Neural progenitor cell (in vitro differentiated cells): Measurements from ENCODE around the gene PKN1. TPM values are rescaled to one million over a fixed set of nuclear protein-coding genes. Genes with fewer than 3 reads are reported as not detected.

Experiments
- DNase-seq: peaks from one replicate; pipeline ENCODE4 v3.0.0-alpha.2; 2016; ENCODE audit warnings: low spot score
- H2AFZ ChIP-seq: fragments of 200-600 bp; sonication (generic); replicated peaks from 2 replicates; pipeline ENCODE4 v1.6.1; 2016; ENCODE audit warnings: antibody characterized with exemption
- H3F3A ChIP-seq: fragments of 200-600 bp; sonication (generic); 2 replicates; pipeline ENCODE4 v1.6.1; 2016; ENCODE audit warnings: antibody characterized with exemption, low read depth
- H3K27ac ChIP-seq: fragments of 200-600 bp; sonication (generic); 2 replicates; pipeline ENCODE4 v1.5.1; 2016; ENCODE audit warnings: mild to moderate bottlenecking
- H3K27me3 ChIP-seq: fragments of 200-600 bp; sonication (generic); 2 replicates; pipeline ENCODE4 v1.6.1; 2016; ENCODE audit warnings: mild to moderate bottlenecking, moderate library complexity
- H3K36me3 ChIP-seq: fragments of 200-600 bp; sonication (generic); 2 replicates; pipeline ENCODE4 v1.5.1; 2016
- H3K4me1 ChIP-seq: fragments of 200-600 bp; sonication (generic); 2 replicates; pipeline ENCODE4 v1.6.1; 2016; ENCODE audit warnings: mixed run types
- H3K4me2 ChIP-seq: fragments of 200-600 bp; sonication (generic); 2 replicates; pipeline ENCODE4 v1.6.1; 2016
- H3K4me3 ChIP-seq: fragments of 200-600 bp; sonication (generic); 2 replicates; pipeline ENCODE4 v1.5.1; 2016
- H3K79me2 ChIP-seq: fragments of 200-600 bp; sonication (generic); 2 replicates; pipeline ENCODE4 v1.6.1; 2016; ENCODE audit warnings: low read depth
- H3K9ac ChIP-seq: fragments of 200-600 bp; sonication (generic); 2 replicates; pipeline ENCODE4 v1.6.1; 2016
- H3K9me3 ChIP-seq: fragments of 200-600 bp; sonication (generic); 2 replicates; pipeline ENCODE4 v1.5.1; 2016; ENCODE audit warnings: low read depth
- H4K20me1 ChIP-seq: fragments of 200-600 bp; sonication (generic); 2 replicates; pipeline ENCODE4 v1.6.1; 2016; ENCODE audit warnings: low read depth
- H3K27ac Mint-ChIP-seq: 3 replicates; pipeline ENCODE4 v1.8.0; 2021; ENCODE audit warnings: mixed read lengths
- H3K27me3 Mint-ChIP-seq: 2 replicates; pipeline ENCODE4 v1.8.0; 2022; ENCODE audit warnings: low read depth, mild to moderate bottlenecking, inconsistent platforms, moderate library complexity, mixed read lengths; ENCODE audit not compliant: insufficient read depth
- H3K36me3 Mint-ChIP-seq: 3 replicates; pipeline ENCODE4 v1.8.0; 2021; ENCODE audit warnings: mixed read lengths
- H3K4me1 Mint-ChIP-seq: 3 replicates; pipeline ENCODE4 v1.8.0; 2021; ENCODE audit warnings: mixed read lengths
- H3K4me3 Mint-ChIP-seq: 3 replicates; pipeline ENCODE4 v1.8.0; 2021; ENCODE audit warnings: mild to moderate bottlenecking, moderate library complexity, mixed read lengths
- H3K9me3 Mint-ChIP-seq: 3 replicates; pipeline ENCODE4 v1.8.0; 2020; ENCODE audit warnings: mixed read lengths
- EZH2 ChIP-seq: fragments of 200-600 bp; sonication (generic); IDR thresholded peaks from 2 replicates; pipeline ENCODE4 v1.6.1; 2017; ENCODE audit warnings: antibody characterized with exemption, mild to moderate bottlenecking, moderate library complexity
- EZH2phosphoT487 ChIP-seq: fragments of 200-600 bp; sonication (generic); IDR thresholded peaks from 2 replicates; pipeline ENCODE4 v1.6.1; 2017; ENCODE audit warnings: antibody characterized with exemption
- small RNA-seq: library from RNA; depleted of rRNA; stranded (forward); fragments of <200 nt; gene quantifications from one replicate; pipeline ENCODE3, GENCODE V24; 2015
- total RNA-seq: library from RNA; depleted of rRNA; stranded (reverse); fragments of >200 nt; gene quantifications from 2 replicates; pipeline ENCODE4 v1.2.3, GENCODE V29; 2015; ENCODE audit warnings: low replicate concordance
- TF ChIP-seq, protein P1 (sequence below): fragments of 200-600 bp; sonication (generic); IDR thresholded peaks from 2 replicates; pipeline ENCODE4 v1.5.1; 2017; ENCODE audit warnings: antibody characterized with exemption, mild to moderate bottlenecking

PKN1 gene
- total RNA-seq, 1 donor from 2014 or later = 29.0 TPM

DNA sequence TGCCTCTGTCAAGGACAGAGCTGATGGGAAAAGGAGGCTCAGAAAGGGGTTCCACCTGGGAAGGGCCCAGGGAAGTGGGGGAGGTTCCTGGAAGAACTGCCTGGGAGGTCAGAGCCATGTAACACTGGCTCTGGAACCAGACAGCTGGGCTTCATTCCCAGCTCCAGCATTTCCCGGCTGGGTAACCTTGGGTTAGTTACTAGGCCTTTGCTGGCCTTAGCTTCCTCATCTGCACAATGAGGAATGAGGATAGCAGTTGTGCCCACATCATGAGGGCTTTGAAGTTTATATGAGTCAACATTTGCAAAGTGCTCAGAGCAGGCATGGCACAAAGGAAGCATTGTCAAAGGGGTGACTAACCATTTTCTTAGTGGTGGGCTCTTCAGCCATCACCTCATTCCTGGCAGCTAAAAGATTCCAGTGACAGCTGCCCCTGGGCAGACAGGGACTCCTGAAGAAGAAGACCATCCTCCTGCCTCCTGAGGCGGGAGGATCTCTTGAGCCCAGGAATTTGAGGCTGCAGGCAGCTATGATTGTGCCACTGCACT, 86.8 kb downstream of the PKN1 start:
- Histone ChIP-seq H3F3A (peaks cover 26% of the 10 kb centered on the region), H3K9me3 (no peaks in the 10 kb centered on the region), H3K27ac (no peak overlapping the region), H3K4me2 (no peak overlapping the region), H2AFZ (no peak overlapping the region), H3K36me3 (no peaks in the 10 kb centered on the region), H4K20me1 (peaks cover 27% of the 10 kb centered on the region), H3K9ac (no peak overlapping the region), H3K4me1 (peaks cover 5% of the 10 kb centered on the region), H3K4me3 (no peak overlapping the region), H3K27me3 (no peaks in the 10 kb centered on the region), H3K79me2 (peaks cover 33% of the 10 kb centered on the region)
- H3K9me3 Mint-ChIP-seq = no peaks in the 10 kb centered on the region
- H3K4me3 Mint-ChIP-seq = peak overlapping the region; percentile 95
- H3K27me3 Mint-ChIP-seq = peaks cover 13% of the 10 kb centered on the region
- TF ChIP-seq EZH2 (no peak), EZH2phosphoT487 (no peak)
- TF ChIP-seq, protein P1, sequence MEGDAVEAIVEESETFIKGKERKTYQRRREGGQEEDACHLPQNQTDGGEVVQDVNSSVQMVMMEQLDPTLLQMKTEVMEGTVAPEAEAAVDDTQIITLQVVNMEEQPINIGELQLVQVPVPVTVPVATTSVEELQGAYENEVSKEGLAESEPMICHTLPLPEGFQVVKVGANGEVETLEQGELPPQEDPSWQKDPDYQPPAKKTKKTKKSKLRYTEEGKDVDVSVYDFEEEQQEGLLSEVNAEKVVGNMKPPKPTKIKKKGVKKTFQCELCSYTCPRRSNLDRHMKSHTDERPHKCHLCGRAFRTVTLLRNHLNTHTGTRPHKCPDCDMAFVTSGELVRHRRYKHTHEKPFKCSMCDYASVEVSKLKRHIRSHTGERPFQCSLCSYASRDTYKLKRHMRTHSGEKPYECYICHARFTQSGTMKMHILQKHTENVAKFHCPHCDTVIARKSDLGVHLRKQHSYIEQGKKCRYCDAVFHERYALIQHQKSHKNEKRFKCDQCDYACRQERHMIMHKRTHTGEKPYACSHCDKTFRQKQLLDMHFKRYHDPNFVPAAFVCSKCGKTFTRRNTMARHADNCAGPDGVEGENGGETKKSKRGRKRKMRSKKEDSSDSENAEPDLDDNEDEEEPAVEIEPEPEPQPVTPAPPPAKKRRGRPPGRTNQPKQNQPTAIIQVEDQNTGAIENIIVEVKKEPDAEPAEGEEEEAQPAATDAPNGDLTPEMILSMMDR = no peak
- peaks cover 17% of the 10 kb centered on the region for H3K36me3 Mint-ChIP-seq
- peaks cover 39% of the 10 kb centered on the region for H3K4me1 Mint-ChIP-seq
- H3K27ac Mint-ChIP-seq = peak overlapping the region; percentile 44
- no peak for DNase-seq

DNA sequence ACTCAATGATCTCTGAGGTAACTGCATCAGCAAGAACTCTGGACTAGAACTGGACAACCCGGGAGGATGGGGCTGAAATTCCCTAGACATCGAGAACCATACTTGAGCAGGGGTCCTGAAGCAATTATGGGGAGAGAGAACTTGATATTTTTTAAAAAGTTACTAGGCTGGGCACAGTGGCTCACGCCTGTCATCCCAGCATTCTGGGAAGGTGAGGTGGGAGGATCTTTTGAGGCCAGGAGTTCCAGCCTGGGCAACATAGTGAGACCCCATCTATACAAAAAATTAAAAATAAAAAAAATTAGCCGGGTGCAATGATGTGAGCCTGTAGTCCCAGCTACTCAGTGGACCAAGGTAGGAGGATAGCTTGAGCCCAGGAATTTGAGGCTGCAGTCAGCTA, 87.4 kb downstream of the PKN1 start:
- Histone ChIP-seq H2AFZ (no peak overlapping the region), H3K4me1 (peaks cover 5% of the 10 kb centered on the region), H3K9me3 (no peaks in the 10 kb centered on the region), H3K4me2 (no peak overlapping the region), H3K9ac (no peak overlapping the region), H3F3A (peaks cover 23% of the 10 kb centered on the region), H3K27ac (no peak overlapping the region), H3K4me3 (no peak overlapping the region), H3K27me3 (no peaks in the 10 kb centered on the region), H3K79me2 (peaks cover 26% of the 10 kb centered on the region), H3K36me3 (no peaks in the 10 kb centered on the region), H4K20me1 (peaks cover 21% of the 10 kb centered on the region)
- Mint-ChIP-seq H3K27ac (no peak overlapping the region), H3K4me1 (peaks cover 34% of the 10 kb centered on the region), H3K27me3 (peaks cover 13% of the 10 kb centered on the region), H3K9me3 (no peaks in the 10 kb centered on the region), H3K36me3 (peaks cover 12% of the 10 kb centered on the region), H3K4me3 (no peak overlapping the region)
- no peak for DNase-seq
- TF ChIP-seq, protein P1 = no peak
- TF ChIP-seq EZH2 (no peak), EZH2phosphoT487 (no peak)

Small RNA genes lying within 50 kb of the gene (small RNA-seq; reads per million reads assigned to genes)
- gene SNRPGP15 = 0.11 reads per million

Other genes starting within 250 kb of the PKN1 start
- gene ADGRL1, start 227.1 kb upstream of the PKN1 start, total RNA-seq = 13.3 and 59.0 TPM in 2 replicates
- 1.1 and 1.5 TPM in 2 replicates for gene ADGRE5, start 51.9 kb upstream of the PKN1 start, total RNA-seq
- gene DDX39A, start 14.0 kb upstream of the PKN1 start, total RNA-seq = 38.6 and 92.0 TPM in 2 replicates
- not detected in 2 replicates for gene PTGER1, start 42.0 kb downstream of the PKN1 start, total RNA-seq
- 23.6 and 83.6 TPM in 2 replicates for gene GIPC1, start 62.8 kb downstream of the PKN1 start, total RNA-seq
- gene DNAJB1, start 85.1 kb downstream of the PKN1 start, total RNA-seq = 61.4 and 61.9 TPM in 2 replicates
- 41.9 and 96.4 TPM in 2 replicates for gene TECR, start 96.3 kb downstream of the PKN1 start, total RNA-seq
- 38.0 and 177 TPM in 2 replicates for gene NDUFB7, start 138.8 kb downstream of the PKN1 start, total RNA-seq
- 0.31 TPM in 1 of 2 replicates, not detected in the other for gene CLEC17A, start 149.8 kb downstream of the PKN1 start, total RNA-seq
- not detected in 2 replicates for gene ADGRE3, start 241.5 kb downstream of the PKN1 start, total RNA-seq